HG03135 (cell line): ENCODE measurements around the gene TARM1.

Experiments used
- ATAC-seq: cut with Tn5 transposase; IDR thresholded peaks from one replicate; pipeline ENCODE4 v1.9.1; 2021; ENCODE audit warnings: mild to moderate bottlenecking, moderate library complexity; ENCODE audit not compliant: unreplicated experiment

TARM1 gene

DNA sequence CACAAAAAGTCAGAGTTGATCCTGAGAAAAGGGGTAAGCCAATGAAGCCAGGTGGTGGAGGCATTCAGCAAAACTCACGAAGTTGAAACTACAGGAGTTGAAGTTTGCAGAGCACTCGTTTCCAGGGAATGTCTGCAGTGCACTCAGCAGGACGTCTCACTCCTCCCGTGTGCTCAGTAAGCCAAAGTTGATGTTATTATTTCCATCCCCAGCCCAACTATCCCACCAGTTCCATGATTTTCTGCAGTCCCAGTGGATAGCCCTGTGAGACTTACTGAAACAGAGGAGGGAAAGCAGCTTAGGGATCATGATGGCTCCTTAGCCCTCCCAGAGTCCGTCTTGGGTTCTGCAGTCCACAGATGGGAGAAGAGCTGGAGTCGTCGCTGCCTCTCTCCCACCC is at the start of gene TARM1:
TSS of gene TARM1 (minus strand) at position 334 of the 400 bp plus-strand sequence. CDS start at position 309, 25 bp downstream.
- no peak for ATAC-seq

DNA sequence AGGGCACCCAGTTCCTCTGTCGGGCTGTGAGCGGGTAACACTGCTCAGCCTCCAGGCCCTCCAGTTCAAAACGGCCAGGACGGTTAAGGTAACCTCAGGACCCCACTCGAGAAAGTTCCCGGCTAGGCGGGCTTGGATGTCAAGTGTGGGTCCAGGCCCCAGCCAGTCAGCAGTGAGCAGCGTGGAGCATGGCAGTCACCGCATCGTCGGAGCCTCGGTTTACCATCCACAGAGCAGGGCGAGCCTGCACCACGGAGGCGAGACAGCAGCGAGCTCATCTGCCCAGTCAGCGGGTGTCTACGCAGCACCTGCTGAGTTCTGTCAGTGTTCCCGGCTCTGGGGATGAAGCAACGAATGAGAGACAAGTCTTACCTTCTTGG is 48.4 kb upstream of the TARM1 start:
- ATAC-seq = no peak

DNA sequence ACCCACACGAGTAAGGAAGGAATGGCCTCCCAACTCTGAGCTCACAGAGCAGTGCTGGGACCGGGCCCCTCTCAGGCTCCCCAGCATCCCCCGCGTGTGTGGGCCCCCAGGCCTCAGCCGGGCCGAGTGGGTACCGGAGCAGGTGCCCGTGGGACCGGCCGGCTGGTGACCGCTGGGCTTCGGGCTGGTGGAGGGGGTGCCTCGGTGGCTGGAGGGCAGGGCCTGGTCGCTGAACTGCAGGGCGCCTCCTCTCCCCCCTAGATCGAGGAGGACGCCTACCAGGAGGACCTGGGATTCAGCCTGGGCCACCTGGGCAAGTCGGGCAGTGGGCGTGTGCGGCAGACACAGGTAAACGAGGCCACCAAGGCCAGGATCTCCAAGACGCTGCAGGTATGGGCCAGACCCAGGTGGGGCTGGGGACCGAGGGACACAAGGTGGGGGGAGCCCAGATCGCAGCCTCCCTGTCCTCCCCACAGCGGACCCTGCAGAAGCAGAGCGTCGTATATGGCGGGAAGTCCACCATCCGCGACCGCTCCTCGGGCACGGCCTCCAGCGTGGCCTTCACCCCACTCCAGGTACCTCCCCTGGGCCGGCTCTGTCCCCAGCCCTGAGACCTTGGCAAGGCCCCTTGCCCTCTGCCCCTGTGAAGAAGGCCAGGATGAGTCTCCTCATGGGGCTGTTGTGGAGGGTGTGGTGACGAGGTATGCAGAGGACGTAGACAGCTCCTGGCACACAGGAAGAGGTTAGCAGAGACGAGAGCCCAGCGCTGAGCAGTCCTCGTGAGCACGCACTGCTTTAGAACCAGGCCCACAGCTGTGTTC is 47.8 kb upstream of the TARM1 start:
- ATAC-seq = no peak

DNA sequence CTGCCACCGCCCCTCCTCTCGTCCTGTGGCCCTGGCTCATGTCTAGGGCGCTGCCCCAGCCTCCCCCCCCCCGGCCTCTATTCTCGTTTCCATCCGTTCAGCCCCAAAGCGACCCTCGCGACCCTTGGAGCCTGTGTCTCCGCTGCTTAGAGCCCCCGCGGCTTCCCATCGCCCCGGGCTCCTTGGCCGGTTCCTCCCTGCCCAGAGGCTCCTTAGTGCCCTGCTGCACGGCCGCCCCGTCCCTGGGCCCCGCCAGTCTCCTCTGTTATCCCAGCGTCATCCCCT is 47.2 kb upstream of the TARM1 start:
- no peak for ATAC-seq

DNA sequence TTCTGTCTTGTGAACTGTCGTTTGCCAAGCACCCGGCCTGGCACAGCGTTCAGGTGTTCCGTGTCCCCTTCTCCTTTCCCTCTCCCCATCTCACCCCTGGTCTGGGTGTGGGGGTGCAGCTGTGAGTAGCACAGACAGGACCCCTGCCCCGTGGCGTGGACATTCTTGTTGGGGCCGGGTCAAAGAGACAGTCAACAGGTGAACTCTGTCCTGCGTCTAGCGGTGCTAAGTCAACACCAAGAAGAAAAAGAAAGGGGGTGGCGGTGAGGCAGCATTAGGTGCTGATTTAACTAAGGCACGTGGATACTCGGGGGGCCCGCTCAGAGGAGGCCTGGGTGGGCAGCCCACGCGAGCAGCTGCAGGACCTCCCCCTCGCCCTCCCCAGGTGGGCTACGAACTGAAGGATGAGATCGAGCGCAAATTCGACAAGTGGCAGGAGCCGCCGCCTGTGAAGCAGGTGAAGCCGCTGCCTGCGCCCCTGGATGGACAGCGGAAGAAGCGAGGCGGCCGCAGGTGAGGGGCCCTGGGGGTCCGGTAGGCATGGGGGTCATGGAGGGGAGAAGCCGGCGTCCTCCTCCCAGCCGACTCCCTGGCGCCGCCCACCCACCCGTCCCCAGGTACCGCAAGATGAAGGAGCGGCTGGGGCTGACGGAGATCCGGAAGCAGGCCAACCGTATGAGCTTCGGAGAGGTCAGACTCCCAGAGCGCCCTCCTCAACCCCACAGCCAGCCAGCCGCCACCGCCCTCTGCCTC is 46.7 kb upstream of the TARM1 start:
- ATAC-seq = no peak

DNA sequence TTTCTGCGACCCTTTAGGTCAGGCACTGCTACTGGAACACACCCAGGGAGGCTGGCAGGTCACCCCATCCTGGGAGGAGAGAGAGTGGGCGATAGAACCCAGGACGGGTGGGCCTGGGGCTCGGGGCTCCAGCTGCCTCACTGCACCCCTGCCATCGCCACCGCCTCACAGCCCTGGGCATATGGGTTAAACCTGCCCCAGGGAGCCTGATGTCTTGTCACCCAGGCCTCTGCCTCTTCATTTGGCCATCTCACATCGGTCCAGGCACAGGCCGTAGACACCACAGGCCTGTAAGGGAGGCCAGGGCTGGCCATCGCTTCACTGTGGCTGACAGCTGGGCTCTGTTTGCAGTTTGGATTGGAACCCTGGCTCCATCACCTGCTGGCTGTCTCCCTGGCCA is 44.5 kb upstream of the TARM1 start:
- ATAC-seq = no peak

DNA sequence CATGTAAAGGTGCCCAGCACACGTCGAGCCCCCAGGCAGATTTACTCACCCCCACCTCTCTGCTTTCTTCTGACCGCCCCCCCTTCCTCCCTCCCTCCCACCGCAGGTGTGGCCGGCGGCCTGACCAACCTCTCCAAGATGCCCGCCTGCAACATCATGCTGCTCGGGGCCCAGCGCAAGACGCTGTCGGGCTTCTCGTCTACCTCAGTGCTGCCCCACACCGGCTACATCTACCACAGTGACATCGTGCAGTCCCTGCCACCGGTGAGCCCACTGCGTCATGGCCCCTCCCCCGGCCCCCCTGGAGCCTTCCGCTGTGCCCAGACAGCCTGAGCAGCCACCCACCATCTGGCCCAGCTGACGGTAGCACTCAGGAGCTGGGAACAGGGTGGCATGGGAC is 43.2 kb upstream of the TARM1 start:
- ATAC-seq = no peak

DNA sequence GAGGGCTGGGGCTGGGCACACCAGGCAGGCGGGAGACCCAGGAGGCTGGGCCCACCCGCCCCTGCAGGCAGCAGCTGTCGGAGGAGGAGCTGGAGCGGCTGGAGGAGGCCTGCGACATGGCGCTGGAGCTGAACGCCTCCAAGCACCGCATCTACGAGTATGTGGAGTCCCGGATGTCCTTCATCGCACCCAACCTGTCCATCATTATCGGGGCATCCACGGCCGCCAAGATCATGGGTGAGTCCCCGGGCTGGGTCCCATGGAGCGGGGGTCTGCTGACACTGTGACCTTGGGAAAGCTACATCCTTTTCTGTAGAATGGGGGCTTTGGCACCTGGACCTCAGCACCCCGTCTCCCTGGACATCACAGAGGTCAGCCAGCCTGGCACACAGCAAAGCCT is 42.5 kb upstream of the TARM1 start:
- ATAC-seq = no peak

DNA sequence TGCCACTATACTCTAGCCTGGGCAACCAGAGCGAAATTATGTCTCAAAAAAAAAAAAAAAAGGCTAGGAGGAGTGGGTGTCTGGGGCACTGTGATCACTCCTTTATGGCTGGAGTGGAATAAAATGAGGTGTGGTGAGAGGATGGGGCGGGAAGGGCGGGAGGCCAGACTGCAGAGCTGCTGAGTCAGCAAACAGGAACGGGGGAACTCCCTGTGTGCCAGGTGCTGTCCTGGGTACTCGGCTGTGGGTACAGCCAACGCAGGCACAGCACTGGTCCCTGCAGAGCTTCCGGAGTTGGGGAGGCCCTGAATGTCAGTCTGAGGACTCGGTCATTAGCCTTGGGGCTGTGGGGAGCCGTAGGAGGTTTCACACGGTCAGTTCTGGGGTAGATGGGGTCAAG is 40.1 kb upstream of the TARM1 start:
- no peak for ATAC-seq

DNA sequence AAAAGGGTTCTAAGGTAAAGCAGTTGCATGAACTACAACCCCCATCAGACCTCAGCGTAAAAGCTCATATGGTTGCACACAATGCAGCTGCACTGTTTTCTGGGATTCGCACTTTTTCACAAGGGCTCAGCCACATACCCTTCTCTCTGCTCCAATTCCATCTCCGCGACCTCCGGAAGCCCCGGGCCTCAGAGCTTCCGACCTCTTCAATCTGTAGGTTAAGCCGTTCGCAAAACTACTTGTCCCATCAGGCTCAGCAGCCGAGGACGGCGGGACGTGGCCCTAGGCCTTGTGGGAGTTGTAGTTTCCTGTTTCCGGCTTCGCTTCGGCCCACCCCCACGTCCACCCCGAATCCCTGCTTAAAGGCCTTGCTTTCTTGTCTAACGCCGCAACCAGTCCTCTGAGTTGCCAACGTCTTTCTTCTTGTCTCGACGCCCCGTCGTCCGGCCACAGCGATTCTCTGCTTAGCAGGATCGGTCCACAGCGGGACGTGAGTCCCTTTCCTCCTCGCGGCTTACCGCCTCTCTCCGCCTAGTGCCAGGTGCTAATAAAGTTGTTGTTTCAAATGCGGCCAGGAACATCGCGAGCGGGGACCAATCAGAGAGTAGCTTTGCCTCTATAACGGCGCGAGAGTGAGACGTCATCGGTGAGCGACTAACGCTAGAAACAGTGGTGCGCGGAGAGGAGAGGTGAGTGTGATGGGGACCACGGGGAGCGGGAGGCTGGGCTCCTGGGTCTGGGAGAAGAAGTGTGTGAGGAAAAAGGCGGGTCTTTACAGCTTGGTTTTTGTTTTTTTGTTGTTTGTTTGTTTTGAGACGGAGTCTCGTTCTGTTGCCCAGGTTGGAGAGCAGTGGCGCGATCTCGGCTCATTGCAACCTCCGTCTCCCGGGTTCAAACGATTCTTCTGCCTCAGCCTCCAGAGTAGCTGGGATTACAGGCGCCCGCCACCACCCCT is 34.2 kb upstream of the TARM1 start, which contains the start of the genes PRPF31 and TFPT:
TSS of gene PRPF31 (plus strand) at position 646 of the 955 bp plus-strand sequence. CDS start 2,525 bp downstream, outside the sequence.
TSS of gene TFPT (minus strand) at position 549 of the 955 bp plus-strand sequence. CDS start at position 161, 388 bp downstream.
- ATAC-seq = peak; percentile 81

DNA sequence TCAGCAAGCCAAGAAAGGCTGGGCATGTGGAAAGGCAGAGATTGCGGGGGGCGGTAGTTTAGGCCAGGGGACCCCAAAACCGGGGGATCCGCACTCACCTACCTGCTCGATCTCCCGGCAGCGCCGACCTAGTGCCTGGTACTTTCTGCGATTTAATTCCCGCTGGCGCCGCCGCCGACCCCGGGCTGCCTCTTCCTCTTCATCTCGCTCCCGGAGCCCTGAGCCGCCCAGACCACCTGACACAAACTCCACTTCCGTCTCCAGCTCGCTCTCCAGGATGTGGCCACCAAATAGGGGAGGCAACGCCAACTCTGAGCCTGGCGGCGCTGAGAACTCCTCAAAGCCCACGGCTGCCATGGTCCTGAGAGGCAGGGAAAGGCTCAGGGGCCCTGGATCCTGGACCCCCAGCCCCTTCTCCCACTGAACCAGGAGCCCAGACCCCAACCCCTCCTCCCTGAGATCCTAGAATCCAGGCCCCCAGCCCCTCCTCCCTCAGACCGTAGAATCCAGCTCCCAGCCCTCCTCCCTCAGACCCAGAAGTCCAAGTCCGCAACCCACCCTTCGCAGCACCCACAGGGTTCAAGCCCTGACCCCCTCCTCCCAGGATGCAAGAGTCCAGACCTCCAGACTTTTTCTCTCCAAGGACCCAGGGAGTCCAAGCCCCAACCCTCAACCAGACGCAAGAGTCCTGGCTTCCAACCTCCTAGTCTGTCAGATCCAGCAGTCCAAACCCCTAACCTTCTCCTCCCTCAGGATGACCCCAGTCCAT is 33.4 kb upstream of the TARM1 start:
- ATAC-seq = no peak

DNA sequence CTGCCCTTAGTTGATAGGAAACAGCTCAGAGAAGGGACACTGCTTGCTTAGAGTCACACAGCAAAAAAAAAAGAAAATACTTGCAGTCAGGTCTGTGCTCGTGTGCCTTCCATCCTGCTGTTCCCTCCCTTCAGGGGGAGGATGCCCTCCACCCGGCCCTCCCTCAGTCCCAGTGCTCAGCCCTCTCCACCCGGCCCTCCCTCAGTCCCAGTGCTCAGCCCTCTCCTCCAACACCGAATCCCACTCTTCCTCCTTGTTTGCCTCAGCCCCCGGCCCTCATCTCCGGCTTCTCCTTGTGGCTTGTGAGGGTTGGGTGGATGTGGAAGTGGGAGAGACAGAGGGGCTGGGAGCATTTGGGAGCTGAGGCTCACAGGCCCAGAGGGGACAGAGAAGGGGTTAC is 28.5 kb upstream of the TARM1 start:
- ATAC-seq = no peak

DNA sequence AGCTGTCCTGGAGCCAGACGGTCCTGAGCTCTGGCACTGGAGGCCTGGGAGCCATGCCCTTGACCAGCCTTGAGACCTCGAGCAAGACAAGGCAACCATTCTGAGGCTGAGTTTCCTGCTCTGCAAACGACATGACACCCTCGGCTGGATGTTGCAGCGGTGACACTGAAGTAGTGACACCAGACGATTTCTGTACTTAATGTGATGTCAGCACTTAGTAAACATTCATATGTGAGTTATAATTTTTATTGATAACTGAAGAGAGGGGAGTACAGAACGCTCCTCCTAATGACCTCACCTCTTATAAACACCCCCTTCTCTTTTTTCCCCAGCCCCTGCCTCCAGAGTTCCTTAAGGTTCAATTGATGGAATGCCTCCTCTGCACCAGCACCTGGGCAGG is 27.3 kb upstream of the TARM1 start:
- ATAC-seq = no peak

DNA sequence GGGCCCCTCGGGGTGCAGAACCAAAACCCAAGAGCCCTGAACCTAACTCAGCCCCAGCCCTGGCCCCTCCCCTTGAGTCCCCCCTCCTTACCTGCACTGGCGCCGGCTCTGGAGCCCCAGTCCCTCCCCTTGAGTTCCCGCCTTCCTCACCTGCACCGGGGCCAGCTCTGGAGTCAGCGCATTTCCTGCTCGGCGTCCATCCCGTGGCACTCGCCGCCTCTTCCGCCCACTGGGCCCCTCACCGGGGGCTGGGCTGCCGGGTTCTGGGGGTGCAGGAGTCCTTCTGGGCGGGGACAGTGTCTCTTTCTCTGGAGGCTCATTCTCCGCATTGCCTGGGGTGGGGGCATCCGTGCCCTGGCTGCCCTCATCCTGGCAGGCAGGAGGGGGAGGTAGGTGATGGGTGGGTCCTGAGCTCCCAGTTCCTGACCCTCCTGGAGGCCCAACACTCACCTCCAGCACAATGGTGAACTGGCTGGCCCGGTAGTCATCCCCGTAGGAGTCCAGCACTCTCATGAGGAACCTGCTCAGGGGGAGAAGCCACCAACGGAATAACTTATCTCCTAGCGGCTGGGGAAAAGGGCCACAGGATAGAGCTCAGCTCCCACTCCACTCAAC is 26.8 kb upstream of the TARM1 start:
- ATAC-seq = no peak

DNA sequence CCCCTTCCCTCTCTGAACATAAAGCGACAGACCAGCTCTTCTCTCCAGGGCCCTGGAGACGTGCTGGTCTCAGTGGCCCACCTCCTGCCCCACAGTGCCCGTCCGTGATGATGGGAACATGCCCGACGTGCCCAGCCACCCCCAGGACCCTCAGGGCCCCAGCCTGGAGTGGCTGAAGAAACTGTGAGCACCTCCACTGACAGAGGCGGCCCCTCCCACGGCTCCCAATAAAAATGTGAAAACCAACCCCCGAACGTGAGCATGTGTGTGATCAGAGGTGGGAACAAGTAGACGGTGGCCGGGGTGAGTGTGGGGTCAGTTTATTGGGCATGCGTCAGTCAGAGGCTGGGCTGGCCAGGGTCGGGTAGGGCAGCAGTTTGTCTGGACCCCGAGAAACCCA is 25.6 kb upstream of the TARM1 start:
- no peak for ATAC-seq

DNA sequence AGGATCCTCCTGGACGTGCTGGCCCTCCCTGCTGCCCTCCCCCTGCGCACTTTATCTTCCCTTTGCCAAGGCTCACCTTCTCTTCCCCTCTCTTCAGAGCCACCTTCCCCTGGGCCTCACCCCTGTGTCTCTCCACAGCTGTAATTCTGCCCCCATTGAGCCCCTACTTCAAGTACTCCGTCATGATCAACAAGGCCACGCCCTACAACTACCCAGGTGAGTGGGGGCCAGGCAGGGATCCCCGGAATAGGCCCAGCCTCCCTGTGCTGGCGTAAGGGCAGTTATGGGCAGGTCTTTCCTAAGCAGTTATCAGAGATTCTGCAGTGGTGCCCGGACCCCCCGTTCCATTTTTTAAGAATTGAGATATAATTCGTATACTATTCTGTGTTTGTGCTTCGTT is 24.6 kb upstream of the TARM1 start:
- no peak for ATAC-seq

DNA sequence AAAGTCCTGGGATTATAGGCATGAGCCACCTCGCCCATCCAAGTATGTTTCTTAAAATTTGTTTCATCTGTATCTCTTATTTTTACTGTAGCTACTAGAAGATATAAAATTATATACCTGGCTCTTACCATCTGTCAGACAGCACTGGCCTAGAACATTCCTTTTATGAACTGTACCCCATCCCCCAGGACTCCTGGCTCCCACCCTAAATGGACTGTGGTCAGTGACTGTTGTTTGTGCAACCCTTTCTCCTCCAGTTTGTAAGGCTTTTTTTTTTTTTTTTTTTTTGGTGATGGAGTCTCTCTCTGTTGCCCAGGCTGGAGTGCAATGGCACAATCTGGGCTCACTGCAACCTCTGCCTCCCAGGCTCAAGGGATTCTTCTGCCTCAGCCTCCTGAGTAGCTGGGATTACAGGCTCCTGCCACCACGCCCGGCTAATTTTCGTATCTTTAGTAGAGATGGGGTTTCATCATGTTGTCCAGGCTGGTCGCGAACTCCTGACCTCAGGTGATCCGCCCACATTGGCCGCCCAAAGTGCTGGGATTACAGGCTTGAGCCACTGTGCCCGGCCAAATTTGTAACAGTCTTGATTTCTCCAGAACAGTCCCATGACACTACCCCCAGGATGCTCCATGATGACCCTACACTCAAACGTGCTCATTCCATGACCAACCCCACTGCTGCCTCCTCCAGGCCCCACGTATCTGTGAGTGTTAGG is 24.0 kb upstream of the TARM1 start:
- no peak for ATAC-seq

DNA sequence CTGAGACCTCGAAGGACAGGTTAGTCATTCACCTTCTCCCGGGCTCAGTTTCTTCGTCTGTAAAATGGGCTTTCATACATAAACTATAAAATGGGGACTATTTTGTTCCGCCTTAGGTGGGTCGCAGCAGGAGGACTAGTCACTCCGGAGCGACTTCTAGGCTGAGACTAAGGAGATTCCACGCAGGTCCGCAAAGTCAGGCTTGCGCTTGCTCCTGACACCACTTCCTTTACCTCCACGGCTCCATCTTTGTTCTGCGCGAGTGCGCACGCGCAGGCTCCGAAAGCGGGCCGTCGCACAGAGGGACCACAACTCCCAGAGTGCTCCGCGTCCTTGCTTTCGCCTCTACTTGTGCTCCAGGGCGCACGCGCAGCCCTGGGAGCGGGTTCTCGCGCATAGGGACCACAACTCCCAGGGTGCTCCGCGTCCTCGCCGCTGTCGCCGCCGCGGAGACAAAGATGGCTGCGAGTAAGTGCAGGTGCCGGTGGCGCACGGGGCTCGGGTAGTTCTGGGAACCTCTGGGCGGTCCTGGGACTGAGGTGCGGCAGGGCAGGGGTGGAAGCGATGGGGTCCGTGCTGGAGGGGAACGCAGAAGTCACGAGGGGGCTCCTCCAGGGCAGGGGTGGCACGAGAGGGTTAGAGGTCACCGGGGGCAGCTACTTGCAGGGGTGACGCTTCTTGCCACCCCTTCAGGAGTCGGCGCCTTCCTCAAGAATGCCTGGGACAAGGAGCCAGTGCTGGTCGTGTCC is 21.4 kb upstream of the TARM1 start, which contains the start of gene NDUFA3:
TSS of gene NDUFA3 (plus strand) at position 435 of the 749 bp plus-strand sequence. CDS start at position 459, 24 bp downstream.
- ATAC-seq = peak; percentile 91
